ENCODE results near the gene FIGNL2.

The FIGNL2 gene

GRCh38 chr12:51850965-51851299 is 2.4 kb upstream of the FIGNL2 start:
- no peak overlapping the region for H3K4me3 Mint-ChIP-seq
- peaks cover 57% of the 10 kb centered on the region for H3K27me3 Mint-ChIP-seq
- no peaks in the 10 kb centered on the region for H3K9me3 Mint-ChIP-seq
- no peak overlapping the region for H3K27ac Mint-ChIP-seq
- no peaks in the 10 kb centered on the region for H3K36me3 Mint-ChIP-seq
- H3K4me1 Mint-ChIP-seq: peaks cover 28% of the 10 kb centered on the region
- no peak for ATAC-seq

- H3K4me1 Mint-ChIP-seq: peaks cover 30% of the 10 kb centered on the region
- H3K36me3 Mint-ChIP-seq: no peaks in the 10 kb centered on the region
- no peaks in the 10 kb centered on the region for H3K9me3 Mint-ChIP-seq
- H3K27ac Mint-ChIP-seq: no peak overlapping the region
- H3K27me3 Mint-ChIP-seq: peaks cover 59% of the 10 kb centered on the region
- no peak overlapping the region for H3K4me3 Mint-ChIP-seq
- no peak for ATAC-seq
These were observed 1.8 kb upstream of the FIGNL2 start for GRCh38 chr12:51850081-51850964.

GRCh38 chr12:51848841-51849735 is 570 bp upstream of the FIGNL2 start:
- Mint-ChIP-seq H3K27ac (no peak overlapping the region), H3K4me1 (peaks cover 30% of the 10 kb centered on the region), H3K9me3 (no peaks in the 10 kb centered on the region), H3K27me3 (peaks cover 71% of the 10 kb centered on the region), H3K36me3 (no peaks in the 10 kb centered on the region), H3K4me3 (no peak overlapping the region)
- ATAC-seq: no peak

- Mint-ChIP-seq H3K27ac (no peak overlapping the region), H3K27me3 (peaks cover 78% of the 10 kb centered on the region), H3K4me3 (peak overlapping the region; percentile 33), H3K36me3 (no peaks in the 10 kb centered on the region), H3K4me1 (peaks cover 30% of the 10 kb centered on the region), H3K9me3 (no peaks in the 10 kb centered on the region)
- ATAC-seq: no peak
These were observed 734 bp downstream of the FIGNL2 start for GRCh38 chr12:51847643-51848325.

GRCh38 chr12:51846911-51847642 is 1.4 kb downstream of the FIGNL2 start:
- Mint-ChIP-seq H3K27ac (no peak overlapping the region), H3K27me3 (peaks cover 78% of the 10 kb centered on the region), H3K9me3 (no peaks in the 10 kb centered on the region), H3K4me3 (peak overlapping the region; percentile 62), H3K36me3 (no peaks in the 10 kb centered on the region), H3K4me1 (peaks cover 30% of the 10 kb centered on the region)
- ATAC-seq: no peak

- H3K27ac Mint-ChIP-seq: no peak overlapping the region
- peak overlapping the region; percentile 22 for H3K4me3 Mint-ChIP-seq
- H3K4me1 Mint-ChIP-seq: peaks cover 24% of the 10 kb centered on the region
- ATAC-seq: no peak
- no peaks in the 10 kb centered on the region for H3K36me3 Mint-ChIP-seq
- no peaks in the 10 kb centered on the region for H3K9me3 Mint-ChIP-seq
- H3K27me3 Mint-ChIP-seq: peaks cover 78% of the 10 kb centered on the region
These were observed 2.2 kb downstream of the FIGNL2 start for GRCh38 chr12:51846271-51846691.

GRCh38 chr12:51845482-51845881 is 3.0 kb downstream of the FIGNL2 start:
- no peak overlapping the region for H3K4me3 Mint-ChIP-seq
- ATAC-seq: no peak
- no peaks in the 10 kb centered on the region for H3K9me3 Mint-ChIP-seq
- H3K27ac Mint-ChIP-seq: no peak overlapping the region
- peaks cover 76% of the 10 kb centered on the region for H3K27me3 Mint-ChIP-seq
- peaks cover 16% of the 10 kb centered on the region for H3K4me1 Mint-ChIP-seq
- H3K36me3 Mint-ChIP-seq: no peaks in the 10 kb centered on the region

- H3K36me3 Mint-ChIP-seq: no peaks in the 10 kb centered on the region
- ATAC-seq: no peak
- peaks cover 76% of the 10 kb centered on the region for H3K27me3 Mint-ChIP-seq
- H3K4me1 Mint-ChIP-seq: peaks cover 16% of the 10 kb centered on the region
- H3K4me3 Mint-ChIP-seq: no peak overlapping the region
- H3K9me3 Mint-ChIP-seq: no peaks in the 10 kb centered on the region
- no peak overlapping the region for H3K27ac Mint-ChIP-seq
These were observed 3.7 kb downstream of the FIGNL2 start for GRCh38 chr12:51844854-51845253.

- peaks cover 94% of the 10 kb centered on the region for H3K27me3 Mint-ChIP-seq
- no peaks in the 10 kb centered on the region for H3K36me3 Mint-ChIP-seq
- no peak overlapping the region for H3K4me3 Mint-ChIP-seq
- ATAC-seq: no peak
- H3K9me3 Mint-ChIP-seq: no peaks in the 10 kb centered on the region
- H3K27ac Mint-ChIP-seq: no peak overlapping the region
- H3K4me1 Mint-ChIP-seq: peaks cover 9% of the 10 kb centered on the region
These were observed 6.8 kb downstream of the FIGNL2 start for GRCh38 chr12:51841727-51842126.

- no peak overlapping the region for H3K4me3 Mint-ChIP-seq
- no peaks in the 10 kb centered on the region for H3K36me3 Mint-ChIP-seq
- H3K9me3 Mint-ChIP-seq: no peaks in the 10 kb centered on the region
- H3K27me3 Mint-ChIP-seq: peaks cover 86% of the 10 kb centered on the region
- no peak overlapping the region for H3K27ac Mint-ChIP-seq
- H3K4me1 Mint-ChIP-seq: peaks cover 2% of the 10 kb centered on the region
- ATAC-seq: no peak
These were observed 7.6 kb downstream of the FIGNL2 start for GRCh38 chr12:51840966-51841365.

GRCh38 chr12:51839310-51839947 is 9.1 kb downstream of the FIGNL2 start:
- no peak for ATAC-seq
- no peaks in the 10 kb centered on the region for H3K36me3 Mint-ChIP-seq
- H3K4me1 Mint-ChIP-seq: no peaks in the 10 kb centered on the region
- H3K27me3 Mint-ChIP-seq: peaks cover 71% of the 10 kb centered on the region
- no peaks in the 10 kb centered on the region for H3K9me3 Mint-ChIP-seq
- H3K27ac Mint-ChIP-seq: no peak overlapping the region
- no peak overlapping the region for H3K4me3 Mint-ChIP-seq

- no peak overlapping the region for H3K4me3 Mint-ChIP-seq
- H3K9me3 Mint-ChIP-seq: no peaks in the 10 kb centered on the region
- no peak for ATAC-seq
- peaks cover 71% of the 10 kb centered on the region for H3K27me3 Mint-ChIP-seq
- no peak overlapping the region for H3K27ac Mint-ChIP-seq
- no peaks in the 10 kb centered on the region for H3K36me3 Mint-ChIP-seq
- H3K4me1 Mint-ChIP-seq: no peaks in the 10 kb centered on the region
These were observed 9.8 kb downstream of the FIGNL2 start for GRCh38 chr12:51838762-51839161.

GRCh38 chr12:51838036-51838435 is 10.5 kb downstream of the FIGNL2 start:
- no peak overlapping the region for H3K4me3 Mint-ChIP-seq
- H3K4me1 Mint-ChIP-seq: peaks cover 3% of the 10 kb centered on the region
- peaks cover 71% of the 10 kb centered on the region for H3K27me3 Mint-ChIP-seq
- no peaks in the 10 kb centered on the region for H3K9me3 Mint-ChIP-seq
- H3K27ac Mint-ChIP-seq: no peak overlapping the region
- H3K36me3 Mint-ChIP-seq: no peaks in the 10 kb centered on the region
- no peak for ATAC-seq

GRCh38 chr12:51837286-51837685 is 11.2 kb downstream of the FIGNL2 start:
- peaks cover 10% of the 10 kb centered on the region for H3K4me1 Mint-ChIP-seq
- H3K27me3 Mint-ChIP-seq: peaks cover 71% of the 10 kb centered on the region
- H3K9me3 Mint-ChIP-seq: no peaks in the 10 kb centered on the region
- H3K4me3 Mint-ChIP-seq: no peak overlapping the region
- H3K36me3 Mint-ChIP-seq: no peaks in the 10 kb centered on the region
- H3K27ac Mint-ChIP-seq: no peak overlapping the region
- ATAC-seq: no peak
